Heart left ventricle (tissue), 16 donors: ENCODE data around the gene RAD23A. TPM values are rescaled to one million over a fixed set of nuclear protein-coding genes. Genes with fewer than 3 reads are reported as not detected.
A peak's percentile ranks its signal among the peaks of the same experiment; 100 is the strongest.
"Not testable (repeated sequence)": the region's sequence is repeated elsewhere in the genome, so short reads cannot be mapped to it uniquely, and the experiment has no call there.

Experiments
- ATAC-seq, 4 donors: fragments of 200-7000 bp; cut with Tn5 transposase; one replicate each; pipeline ENCODE4 v1.9.1; 2020 to 2022; ENCODE audit warnings: moderate library complexity in 4 of 4, mild to moderate bottlenecking in 3 of 4, moderate number of reproducible peaks in 1 of 4
- DNase-seq, 5 donors: peaks; one replicate each; pipeline ENCODE4 v3.0.0-alpha.2; 2020
- H3K27ac ChIP-seq, 12 donors: fragments of 200-600 bp; sonication (generic) in 4 of 12; one replicate each; pipeline versions ENCODE4 v1.5.0 to v1.8.0; 2016 to 2022; ENCODE audit warnings: mild to moderate bottlenecking in 2 of 12
- H3K27me3 ChIP-seq, 9 donors: fragments of 200-600 bp; sonication (generic) in 2 of 9; one replicate each; pipeline versions ENCODE4 v1.5.1 to v1.8.0; 2016 to 2022; ENCODE audit warnings: mild to moderate bottlenecking in 3 of 9
- H3K36me3 ChIP-seq, 9 donors: fragments of 200-600 bp; sonication (generic) in 2 of 9; one replicate each; pipeline versions ENCODE4 v1.5.0 to v1.8.0; 2018 to 2022; ENCODE audit warnings: mild to moderate bottlenecking in 2 of 9
- H3K4me1 ChIP-seq, 12 donors: fragments of 200-600 bp; sonication (generic) in 4 of 12; one replicate each; pipeline versions ENCODE4 v1.5.0 to v1.8.0; 2016 to 2022; ENCODE audit warnings: mild to moderate bottlenecking in 3 of 12
- H3K4me3 ChIP-seq, 12 donors: fragments of 200-600 bp; sonication (generic) in 4 of 12; one replicate each; pipeline versions ENCODE4 v1.5.0 to v1.8.0; 2017 to 2022; ENCODE audit warnings: mild to moderate bottlenecking in 9 of 12, moderate library complexity in 4 of 12
- H3K9me3 ChIP-seq, 12 donors: fragments of 200-600 bp; sonication (generic) in 4 of 12; one replicate each; pipeline versions ENCODE4 v1.5.0 to v1.8.0; 2016 to 2022; ENCODE audit warnings: mild to moderate bottlenecking in 1 of 12
- CTCF ChIP-seq, 12 donors: fragments of 200-600 bp; sonication (generic) in 4 of 12; IDR thresholded peaks; one replicate each; pipeline versions ENCODE4 v1.5.0 to v1.8.0; 2018 to 2022; ENCODE audit warnings: antibody characterized with exemption in 12 of 12, mild to moderate bottlenecking in 5 of 12
- POLR2A ChIP-seq, 2 donors: fragments of 450-650 bp; IDR thresholded peaks; one replicate each; pipeline ENCODE4 v1.6.1; 2017; ENCODE audit warnings: antibody characterized with exemption in 2 of 2, mild to moderate bottlenecking in 2 of 2, moderate library complexity in 2 of 2
- WGBS, 4 donors: extraction: QIAGEN DNeasy Blood & Tissue Kit in 2 of 4; methylation state at CpG; one replicate each; pipeline versions ENCODE4 v1.1.5 to v1.1.7; 2013 to 2018; 5-methylcytosine and 5-hydroxymethylcytosine counted together
- intact Hi-C, 10 donors: fragments of 100-400 bp; cut with DNase I; formaldehyde crosslinking; loops; one replicate each; pipeline versions ENCODE4 v1.11.1 to v1.14.2; 2022
- polyA plus RNA-seq, 2 donors: library from polyadenylated mRNA; stranded (reverse); fragments of 200-250 nt; gene quantifications; one replicate each; pipeline ENCODE4 v1.2.3, GENCODE V29; 2013
- total RNA-seq, 9 donors: library from RNA; depleted of rRNA in 2 of 9; stranded (reverse); fragments of >200 nt in 2 of 9; fragmentation: NEBNext Ultra II Directional in 3 of 9; extraction: Animal tissue kit (Norgen Biotek cat#: 25700) in 3 of 9; gene quantifications; one replicate each; pipeline versions ENCODE4 v1.1.0 to v1.2.4, GENCODE V29; 2016 to 2023
- donor health status: ischemic (EF 13 %, LVEDD 7.1; RV severe dilation, severe dysfunction).
- donor health status: healthy with polysubstance abuse.
- donor health status: DM: no; HTN: yes; CAD: no.
- donor health status: DM: no; HTN: no; CAD: no.
- donor health status: ischemic (EF 25% LVEDD 6.9; RV normal size, moderate dysfunction).
- donor health status: ischemic (EF 25% LVEDD 5.7; RV mildly dilated, moderate dysfunction).
- donor health status: healthy.
- donor health status: DM: yes; HTN: yes; CAD: no.
- donor health status: ischemic (EF 35%, LVEDD 5.7; RV mildly dilated, moderate dysfunction).
- donor health status: nonischemic (EF 11% LVEDD 7.7; RV severe dilation, severe dysfunction).
- donor health status: DM: yes; HTN: yes; CAD: no.
- donor health status: PGD.
- donor health status: ischemic (EF 29% LVEDD 5.4; RV normal size, mild dysfunction).
- donor health status: nonischemic (EF 23%, LVEDD 6.1; RV moderate dilation, normal function).

RAD23A gene
- total and polyA plus RNA-seq, 11 donors: 130 to 272 (median 162) TPM

GRCh38 chr19:12975221-12975741, 29.6 kb downstream of the RAD23A start:
- 48 to 67% (median 54%) methylated on average over 1 to 17 of the region's 17 CpGs for WGBS, 4 donors
- no peak for DNase-seq
- intact Hi-C loops: loop anchor here in 7 of 10 donors (5.0 to 10.0 kb wide), 6 partner anchors 282 to 620 kb away; no protein-coding TSS in a partner anchor
- peaks cover 0 to 21% (median 4%) of the 10 kb centered on the region in 12 donors for H3K4me1 ChIP-seq
- TF ChIP-seq POLR2A (IDR thresholded peaks at IDR 0.05) (no peak), CTCF (IDR thresholded peaks at IDR 0.05) (no peak)
- peak in 1 of 4 donors; percentile 10 for ATAC-seq
- H3K36me3 ChIP-seq: no peaks in the 10 kb centered on the region
- no peaks in the 10 kb centered on the region for H3K27me3 ChIP-seq
- no peak overlapping the region for H3K27ac ChIP-seq
- H3K9me3 ChIP-seq: no peaks in the 10 kb centered on the region
- H3K4me3 ChIP-seq: no peak overlapping the region

- intact Hi-C loops: loop anchor here in 8 of 10 donors (2.0 to 10.0 kb wide), 7 partner anchors 281 to 619 kb away; no protein-coding TSS in a partner anchor
- H3K27ac ChIP-seq, H3K36me3 ChIP-seq, H3K4me3 ChIP-seq, H3K9me3 ChIP-seq, DNase-seq, H3K27me3 ChIP-seq, ATAC-seq: not testable (repeated sequence)
- H3K4me1 ChIP-seq: peaks cover 0 to 15% (median 4%) of the 10 kb centered on the region in 12 donors
- whole genome bisulfite sequencing, 4 donors: 86 to 93% (median 88%) methylated on average over 7 of the region's 7 CpGs
Observed at GRCh38 chr19:12976109-12976508, 30.4 kb downstream of the RAD23A start.

- intact Hi-C loops: loop anchor here in 9 of 10 donors (2.0 to 10.0 kb wide), 10 partner anchors 52 to 615 kb away; no protein-coding TSS in a partner anchor
- ATAC-seq (no peak), DNase-seq (no peak)
- Histone ChIP-seq H3K36me3 (no peaks in the 10 kb centered on the region), H3K27ac (no peak overlapping the region), H3K4me3 (no peak overlapping the region), H3K27me3 (peaks cover 0 to 5% (median 0%) of the 10 kb centered on the region in 9 donors), H3K9me3 (no peaks in the 10 kb centered on the region), H3K4me1 (peaks cover 0 to 25% (median 13%) of the 10 kb centered on the region in 12 donors)
- 91 to 98% (median 97%) methylated on average over 3 of the region's 3 CpGs for WGBS, 4 donors
- no peak for TF ChIP-seq CTCF (IDR thresholded peaks at IDR 0.05)
- TF ChIP-seq POLR2A (IDR thresholded peaks at IDR 0.05): no peak
Observed at GRCh38 chr19:12979974-12980373, 34.3 kb downstream of the RAD23A start.

GRCh38 chr19:12982648-12983047, 37.0 kb downstream of the RAD23A start:
- Histone ChIP-seq H3K27ac (no peak overlapping the region), H3K9me3 (no peaks in the 10 kb centered on the region), H3K36me3 (no peaks in the 10 kb centered on the region), H3K27me3 (peaks cover 0 to 5% (median 0%) of the 10 kb centered on the region in 9 donors), H3K4me3 (no peak overlapping the region), H3K4me1 (peaks cover 0 to 28% (median 15%) of the 10 kb centered on the region in 12 donors)
- intact Hi-C loops: loop anchor here in 8 of 10 donors (1.0 to 10.0 kb wide), 6 partner anchors 50 to 114 kb away; no protein-coding TSS in a partner anchor
- no peak for TF ChIP-seq POLR2A (IDR thresholded peaks at IDR 0.05)
- no peak for TF ChIP-seq CTCF (IDR thresholded peaks at IDR 0.05)
- ATAC-seq (no peak), DNase-seq (no peak)
- 91 to 94% (median 92%) methylated on average over 6 of the region's 6 CpGs for WGBS, 4 donors
